HUDEP-2 (cell line): ENCODE data around the gene MTM1.

Source experiments
- DNase-seq, 76 experiments: peaks; one replicate each; lab custom pipeline; 2025; ENCODE audit not compliant: unreplicated experiment in 76 of 76; lab: John Stamatoyannopoulos, UW

Gene MTM1

DNA sequence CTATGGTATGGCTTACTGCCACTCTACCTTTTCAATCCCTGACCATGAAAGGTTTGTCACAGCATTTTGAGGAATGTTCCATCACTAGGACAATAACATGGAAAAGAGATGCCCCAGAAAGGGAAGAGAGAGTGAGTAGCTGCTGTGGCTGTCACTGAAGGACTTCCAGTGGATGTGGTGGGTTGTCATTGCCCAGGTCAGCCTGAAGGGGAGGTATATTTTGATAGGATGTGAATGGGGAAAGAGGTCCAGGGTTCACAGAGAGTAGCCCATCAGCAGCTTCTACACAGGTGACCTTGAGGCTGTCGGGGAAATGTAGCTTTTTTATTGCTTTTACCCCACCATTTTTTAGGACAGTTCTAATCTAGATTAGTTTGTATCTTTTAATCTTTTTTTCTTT is 30.8 kb downstream of the MTM1 start:
- DNase-seq, result no peak

DNA sequence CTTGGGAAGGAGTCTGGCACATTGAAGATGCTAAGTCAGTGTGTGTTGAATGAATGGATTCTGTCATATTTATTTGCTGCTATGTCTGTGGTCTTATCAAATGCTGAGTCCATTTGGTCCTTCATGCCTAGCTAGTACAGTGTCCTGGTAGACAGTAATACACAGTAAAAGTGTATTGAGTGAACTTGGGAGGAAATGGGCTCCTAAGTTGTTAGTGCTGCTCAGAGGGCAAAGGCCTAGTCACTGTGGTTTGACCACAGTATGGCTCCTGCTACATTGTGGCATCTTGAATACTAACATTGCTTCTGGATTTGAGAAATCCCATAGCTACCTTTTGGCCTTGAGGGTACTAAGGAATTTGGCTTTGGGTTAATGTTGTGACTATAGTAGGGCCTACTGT is 33.9 kb downstream of the MTM1 start:
- DNase-seq, result no peak

GRCh38 chrX:150602743-150603142 is 34.3 kb downstream of the MTM1 start:
- no peak for DNase-seq

DNA sequence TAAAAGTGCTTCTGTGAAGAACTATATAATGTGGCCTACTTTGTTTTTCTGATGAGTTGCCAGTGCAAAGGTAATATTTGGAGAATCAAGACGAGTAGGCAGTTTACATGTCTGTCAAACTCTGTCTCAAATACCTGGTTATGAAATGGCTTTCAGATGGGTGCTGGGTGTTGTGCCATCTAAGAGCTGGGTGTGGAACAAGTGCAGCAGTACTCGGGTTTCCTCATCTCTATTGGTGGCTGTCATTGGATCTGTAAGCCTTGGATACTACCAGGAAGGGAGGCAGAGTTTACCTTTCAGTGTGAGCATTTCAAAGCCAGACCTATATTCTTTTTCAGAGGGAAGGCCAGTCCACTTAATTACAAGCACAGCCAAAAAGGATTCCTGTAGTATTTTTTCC is 37.2 kb downstream of the MTM1 start:
- no peak for DNase-seq

DNA sequence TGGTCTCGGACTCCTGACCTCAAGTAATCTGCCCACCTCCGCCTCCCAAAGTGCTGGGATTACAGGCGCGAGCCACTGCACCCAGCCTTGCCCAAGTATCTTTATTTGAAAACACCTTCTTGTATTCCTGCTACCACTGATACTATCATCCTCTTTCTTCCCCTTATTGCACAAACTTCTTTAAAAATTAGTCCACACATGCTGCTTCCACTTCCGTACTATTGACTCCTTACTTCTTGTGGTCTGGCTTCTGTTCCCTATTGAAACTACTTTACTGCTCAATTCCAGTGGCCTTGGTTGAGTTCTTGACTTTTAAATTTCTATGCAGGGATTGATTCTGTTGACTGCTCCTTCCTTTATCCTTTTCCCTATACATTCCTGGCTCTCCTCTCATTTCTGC is 38.8 kb downstream of the MTM1 start:
- DNase-seq, result no peak

GRCh38 chrX:150610043-150610442 is 41.6 kb downstream of the MTM1 start:
- DNase-seq, result peak in 5 of 76 experiments; percentile 0 to 23 (median 1)

DNA sequence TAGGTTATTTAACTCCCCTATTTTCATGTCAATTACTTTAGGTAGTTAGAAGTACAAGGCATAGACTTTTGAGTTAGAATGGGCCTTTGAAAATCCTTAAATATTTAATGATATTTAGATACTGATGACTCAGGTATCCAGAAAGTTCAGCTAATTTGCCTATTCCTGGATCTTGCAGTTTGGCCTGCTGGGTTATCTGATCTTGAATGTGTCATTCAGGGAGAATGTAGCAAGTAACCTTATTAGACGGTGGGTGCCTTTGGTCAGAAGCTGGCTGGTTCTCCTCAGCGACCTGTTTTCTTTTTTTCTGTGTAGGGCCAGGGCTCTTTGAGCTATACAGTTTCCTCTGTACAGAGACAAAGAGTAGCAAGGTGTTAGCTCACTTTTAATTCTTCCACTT is 42.0 kb downstream of the MTM1 start:
- no peak for DNase-seq

DNA sequence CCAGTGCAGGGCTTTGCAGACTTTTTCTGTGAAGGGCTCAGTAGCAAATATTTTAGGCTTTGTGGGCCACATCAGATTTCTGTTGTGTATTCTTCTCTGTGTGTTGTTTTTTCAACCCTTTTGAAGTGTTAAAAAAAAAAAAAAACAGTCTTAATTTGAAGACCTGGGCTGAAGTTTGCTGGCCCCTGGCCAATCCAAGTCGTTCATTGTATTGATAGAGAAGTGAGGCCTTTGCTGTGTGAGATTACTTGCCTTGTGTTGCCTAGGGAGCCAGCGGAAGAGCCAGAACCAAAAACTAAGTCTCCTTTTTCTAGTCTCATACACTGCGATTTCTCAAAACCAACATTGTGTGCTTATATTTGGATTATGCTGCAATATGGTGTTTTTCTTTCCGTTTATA is 46.9 kb downstream of the MTM1 start:
- DNase-seq, result no peak

DNA sequence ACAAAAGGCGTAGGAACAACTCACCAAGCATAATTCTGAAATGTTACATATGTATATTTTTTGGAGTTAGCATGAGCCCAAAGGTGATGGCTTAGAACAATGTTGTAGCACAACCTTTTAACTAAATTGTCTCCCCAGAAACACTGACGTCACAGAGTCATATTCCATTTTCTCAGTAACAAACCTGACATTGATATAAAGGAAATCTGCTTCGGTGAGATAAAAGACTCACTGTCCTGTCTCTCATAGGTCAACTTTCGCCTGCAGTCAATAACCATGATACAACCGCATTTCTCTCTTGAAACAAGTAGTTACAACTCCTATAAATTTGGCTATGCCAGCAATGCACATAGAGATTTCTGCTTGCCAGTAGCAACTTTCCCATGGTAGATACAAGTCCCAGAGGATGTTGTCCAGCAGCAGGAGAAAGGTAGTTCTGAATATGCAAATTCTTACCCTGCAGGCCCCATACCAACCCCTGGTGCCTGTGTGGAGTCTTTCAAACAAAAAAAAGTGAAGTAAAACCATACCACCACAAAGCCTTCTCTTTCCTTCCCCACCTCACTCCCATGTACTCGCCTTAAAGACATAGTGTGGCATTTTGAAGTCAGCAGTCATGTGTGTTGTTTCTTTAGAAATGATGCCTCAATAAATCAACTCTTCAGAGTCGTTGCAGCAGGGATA is 47.9 kb downstream of the MTM1 start:
- no peak for DNase-seq

GRCh38 chrX:150616863-150617198 is 48.4 kb downstream of the MTM1 start:
- no peak for DNase-seq

DNA sequence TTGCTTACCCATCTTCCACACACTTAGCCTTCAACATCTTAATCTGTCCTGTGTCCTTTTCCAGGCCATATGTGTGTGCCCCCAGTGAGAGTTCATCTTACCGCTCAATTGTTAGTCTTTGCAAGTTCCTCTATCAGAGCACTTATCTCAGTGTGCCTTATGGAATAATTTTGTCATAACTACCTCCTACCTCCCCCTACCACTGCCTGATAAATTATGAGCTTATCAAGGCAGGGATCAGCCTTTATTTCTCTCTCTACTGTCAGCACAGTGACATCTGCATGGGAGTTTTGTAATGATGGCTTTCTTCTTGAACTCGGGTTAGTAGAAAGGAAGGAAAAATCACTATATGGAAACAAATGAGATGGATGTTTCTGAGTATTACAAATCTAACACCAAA is 53.2 kb downstream of the MTM1 start:
- peak in 4 of 76 experiments; percentile 1 to 5 (median 2) for DNase-seq

- no peak for DNase-seq
These were observed 55.2 kb downstream of the MTM1 start for GRCh38 chrX:150623583-150623982.

GRCh38 chrX:150625097-150625496 is 56.7 kb downstream of the MTM1 start:
- DNase-seq, result no peak

DNA sequence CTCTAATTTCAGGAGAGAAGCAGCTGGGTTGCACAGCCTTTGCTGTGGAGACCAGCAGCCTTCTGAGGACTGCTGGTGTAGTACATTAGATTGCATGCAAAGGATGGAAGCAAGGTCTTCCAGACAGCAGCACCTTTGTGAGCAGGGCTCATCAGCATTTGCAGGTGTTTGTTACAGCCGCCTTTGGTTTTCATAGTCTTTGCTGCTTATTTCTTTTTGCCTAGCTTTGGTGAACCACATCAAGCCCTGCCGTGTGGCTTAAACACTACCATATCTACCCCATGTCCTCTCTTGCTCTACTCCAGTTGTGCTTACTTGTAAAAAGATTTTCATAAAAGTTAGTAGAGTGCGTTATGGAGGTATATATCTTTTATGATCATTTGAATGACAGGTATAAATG is 57.5 kb downstream of the MTM1 start:
- DNase-seq, result no peak

- DNase-seq, result no peak
These were observed 59.5 kb downstream of the MTM1 start for GRCh38 chrX:150627957-150628356.

- no peak for DNase-seq
These were observed 67.5 kb downstream of the MTM1 start for GRCh38 chrX:150635952-150636351.

DNA sequence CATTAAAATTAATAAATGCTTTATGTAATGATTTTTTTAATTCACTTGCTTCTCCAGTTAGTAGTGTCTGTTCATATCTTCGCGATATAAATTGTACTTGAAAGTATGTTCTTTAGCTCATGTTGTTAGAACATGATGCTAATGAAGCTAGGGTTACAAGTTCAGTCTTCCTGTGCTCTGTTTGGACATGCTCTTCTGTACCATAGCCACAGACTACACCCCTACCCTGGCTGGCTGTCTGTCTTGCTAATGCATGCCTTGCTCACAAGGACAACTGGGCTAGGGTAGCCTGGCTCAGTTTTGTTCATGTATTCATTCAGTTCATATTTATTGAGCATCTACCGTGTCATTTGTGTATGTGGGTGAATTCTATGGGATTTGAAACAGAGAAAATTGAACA is 74.0 kb downstream of the MTM1 start:
- DNase-seq, result no peak

DNA sequence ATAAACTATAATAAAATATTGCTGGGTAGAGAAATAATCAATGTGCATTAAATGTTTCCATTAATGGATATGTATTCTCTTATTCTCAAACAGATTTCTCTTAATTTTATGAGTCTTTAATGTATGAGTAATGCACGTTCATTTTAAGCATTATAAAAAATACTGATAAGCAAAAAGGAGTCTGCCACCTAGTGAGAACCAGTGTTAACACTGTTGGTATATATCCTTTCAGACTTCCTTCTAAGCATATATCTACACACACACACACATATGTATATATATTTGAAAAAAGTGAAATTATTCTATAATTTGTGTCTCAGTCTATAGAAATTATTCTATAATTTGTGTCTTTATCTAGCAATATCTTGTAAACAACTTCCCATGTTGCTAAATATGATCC is 74.8 kb downstream of the MTM1 start:
- no peak for DNase-seq

GRCh38 chrX:150643958-150644357 is 75.5 kb downstream of the MTM1 start:
- no peak for DNase-seq

DNA sequence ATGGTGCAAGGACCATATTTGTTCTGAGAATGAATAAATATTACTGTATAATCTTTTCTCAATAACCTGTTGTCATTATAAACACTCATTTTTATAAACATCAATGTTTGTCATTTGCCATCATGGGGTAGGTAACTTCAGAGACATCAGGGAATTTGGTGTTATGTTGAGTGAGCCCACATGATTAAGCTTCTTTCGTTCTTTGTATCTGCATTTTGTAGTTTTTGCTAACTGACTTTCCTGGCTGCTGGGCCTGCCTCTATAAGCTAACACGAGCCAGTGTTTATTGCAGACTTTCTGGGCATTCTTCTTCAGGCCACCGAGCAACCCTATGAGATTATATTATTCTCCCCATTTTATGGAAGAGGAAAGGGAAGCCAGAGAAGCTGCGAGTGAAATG is 76.0 kb downstream of the MTM1 start:
- DNase-seq, result no peak

DNA sequence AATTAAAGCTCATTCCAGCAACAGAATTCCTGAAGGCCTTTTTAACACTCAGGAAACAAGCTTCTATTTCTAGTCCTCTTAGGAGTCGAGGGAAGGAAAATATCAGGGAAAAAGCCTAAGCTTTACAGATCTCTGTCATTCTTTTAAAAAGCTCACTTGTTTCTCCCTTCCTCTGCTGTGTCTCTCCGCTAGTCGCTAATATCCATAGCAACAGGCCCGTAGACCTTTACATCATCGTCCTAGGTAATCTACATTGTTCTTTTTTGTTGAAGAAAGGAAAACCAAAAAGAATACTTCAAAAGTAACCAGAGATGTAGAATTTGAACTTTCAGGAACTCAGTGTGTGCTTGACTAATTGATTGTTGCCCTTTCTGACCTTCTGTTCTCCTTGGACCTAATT is 78.9 kb downstream of the MTM1 start:
- no peak for DNase-seq

DNA sequence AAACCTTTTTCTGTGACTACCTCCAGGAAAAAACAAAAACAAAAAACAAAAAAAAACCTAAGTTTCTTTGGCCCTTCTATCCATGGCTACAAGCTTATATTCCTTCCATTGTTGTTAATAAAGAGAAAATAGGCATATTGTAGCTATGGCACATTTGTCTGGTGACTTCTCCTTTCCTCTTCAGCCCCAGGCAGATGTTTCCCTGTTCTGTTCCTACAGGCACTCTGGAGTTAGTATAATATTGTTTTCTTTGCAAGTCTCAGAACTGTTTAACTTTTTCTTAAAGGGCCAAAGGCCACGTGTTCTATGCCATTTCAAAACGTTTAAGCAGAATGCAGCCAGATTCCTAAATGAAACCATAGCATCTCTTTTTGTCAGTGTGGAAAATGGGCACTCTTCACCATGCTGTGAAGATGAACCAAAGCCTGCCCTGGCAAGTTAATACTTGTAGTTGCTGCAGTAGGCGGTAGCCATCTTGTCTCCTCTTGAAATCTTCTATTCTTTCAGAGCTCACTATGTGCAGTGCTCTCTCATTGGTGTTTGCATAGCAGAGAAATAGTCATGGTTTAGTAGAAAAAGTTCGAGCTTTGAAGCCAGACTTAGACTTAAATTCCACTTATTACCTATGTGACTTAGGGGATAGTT is 80.0 kb downstream of the MTM1 start:
- DNase-seq, result no peak
